Measurements from ENCODE around the gene VIPAS39.

VIPAS39 gene

GRCh38 chr14:77457522-77458248 is at the start of gene VIPAS39, which contains the start of gene AHSA1:
TSS of gene VIPAS39 (minus strand) at chr14:77457601. CDS start at chr14:77454102, 3,499 bp downstream.
TSS of gene AHSA1 (plus strand) at chr14:77458093. CDS start at chr14:77458190, 97 bp downstream.
- Histone ChIP-seq H2AFZ (ENCODE audit: low read length) (peak within 1 kb of the TSS; percentile 99), H3K36me3 (ENCODE audit: insufficient read depth, low read length) (peaks cover 27% of the 10 kb centered on the region; the same call in 1 of the 2 replicates), H4K20me1 (ENCODE audit: insufficient read depth, low read length, poor library complexity, severe bottlenecking) (peaks cover 32% of the 10 kb centered on the region), H3K4me1 (ENCODE audit: insufficient read depth, low read length, poor library complexity, severe bottlenecking) (peaks cover 26% of the 10 kb centered on the region), H3F3A (ENCODE audit: low read depth) (no peaks in the 10 kb centered on the region), H3K27me3 (ENCODE audit: insufficient read depth, low read length, poor library complexity, severe bottlenecking) (no peaks in the 10 kb centered on the region), H3K79me2 (ENCODE audit: insufficient read depth, low read length) (peaks cover 68% of the 10 kb centered on the region), H3K9me2 (replicated peaks; ENCODE audit: low read depth, low read length) (no peaks in the 10 kb centered on the region), H3K4me2 (ENCODE audit: low read depth, low read length, poor library complexity, severe bottlenecking) (peak within 1 kb of the TSS; percentile 97), H3K9ac (ENCODE audit: low read depth, low read length, poor library complexity, severe bottlenecking) (peak within 1 kb of the TSS; percentile 86), H3K4me3 (ENCODE audit: low read length, poor library complexity, severe bottlenecking) (peak within 1 kb of the TSS; percentile 94), H3K9me3 (ENCODE audit: insufficient read depth, low read depth, low read length) (no peaks in the 10 kb centered on the region)
- TF ChIP-seq EZH2phosphoT487 (IDR thresholded peaks at IDR 0.05; ENCODE audit: borderline replicate concordance) (no peak), CTCF (conservative IDR thresholded peaks at IDR 0.05; ENCODE audit: low read length) (no peak)

DNA sequence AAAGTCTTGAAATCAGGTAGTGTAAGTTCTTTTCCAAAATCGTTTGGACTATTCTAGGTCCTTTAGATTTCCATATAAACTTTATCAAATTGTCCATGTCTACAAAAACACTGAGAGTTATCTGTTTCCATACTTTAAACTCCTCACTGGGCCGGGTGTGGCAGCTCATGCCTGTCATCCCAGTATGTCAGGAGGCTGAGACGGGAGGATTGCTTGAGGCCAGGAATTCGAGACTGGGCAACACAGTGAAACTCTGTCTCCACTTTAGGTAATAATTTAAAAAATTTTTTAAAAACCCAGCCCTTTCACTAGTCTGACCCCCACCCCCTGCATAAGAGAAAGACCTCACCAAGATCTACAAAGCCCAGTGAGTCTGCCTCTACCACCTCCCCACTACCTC is 47.6 kb upstream of the VIPAS39 start:
- TF ChIP-seq CTCF (conservative IDR thresholded peaks at IDR 0.05; ENCODE audit: low read length): no peak
- no peak for TF ChIP-seq EZH2phosphoT487 (IDR thresholded peaks at IDR 0.05; ENCODE audit: borderline replicate concordance)
- H3K36me3 ChIP-seq (ENCODE audit: insufficient read depth, low read length): 0 out of 2 replicates have a peak, but pooled peaks cover 2% of the 10 kb centered on the region

GRCh38 chr14:77503138-77503537 is 45.7 kb upstream of the VIPAS39 start:
- H3K4me3 ChIP-seq (ENCODE audit: low read length, poor library complexity, severe bottlenecking): no peak overlapping the region
- no peak overlapping the region for H3K4me2 ChIP-seq (ENCODE audit: low read depth, low read length, poor library complexity, severe bottlenecking)
- H3F3A ChIP-seq (ENCODE audit: low read depth): no peaks in the 10 kb centered on the region
- H3K27me3 ChIP-seq (ENCODE audit: insufficient read depth, low read length, poor library complexity, severe bottlenecking): no peaks in the 10 kb centered on the region
- no peaks in the 10 kb centered on the region for H3K4me1 ChIP-seq (ENCODE audit: insufficient read depth, low read length, poor library complexity, severe bottlenecking)
- no peaks in the 10 kb centered on the region for H3K9me2 ChIP-seq (replicated peaks; ENCODE audit: low read depth, low read length)
- H4K20me1 ChIP-seq (ENCODE audit: insufficient read depth, low read length, poor library complexity, severe bottlenecking): no peaks in the 10 kb centered on the region
- H3K79me2 ChIP-seq (ENCODE audit: insufficient read depth, low read length): no peaks in the 10 kb centered on the region
- no peak overlapping the region for H3K9ac ChIP-seq (ENCODE audit: low read depth, low read length, poor library complexity, severe bottlenecking)
- no peaks in the 10 kb centered on the region for H3K36me3 ChIP-seq (ENCODE audit: insufficient read depth, low read length)
- no peak for TF ChIP-seq EZH2phosphoT487 (IDR thresholded peaks at IDR 0.05; ENCODE audit: borderline replicate concordance)
- no peak overlapping the region for H2AFZ ChIP-seq (ENCODE audit: low read length)
- H3K9me3 ChIP-seq (ENCODE audit: insufficient read depth, low read depth, low read length): no peaks in the 10 kb centered on the region

More for the DNA sequence above, 47.6 kb upstream of the VIPAS39 start:
- no peaks in the 10 kb centered on the region for H4K20me1 ChIP-seq (ENCODE audit: insufficient read depth, low read length, poor library complexity, severe bottlenecking)
- H3K79me2 ChIP-seq (ENCODE audit: insufficient read depth, low read length): no peaks in the 10 kb centered on the region
- H3K4me1 ChIP-seq (ENCODE audit: insufficient read depth, low read length, poor library complexity, severe bottlenecking): no peaks in the 10 kb centered on the region
- no peak overlapping the region for H3K4me3 ChIP-seq (ENCODE audit: low read length, poor library complexity, severe bottlenecking)
- H2AFZ ChIP-seq (ENCODE audit: low read length): no peak overlapping the region
- H3K27me3 ChIP-seq (ENCODE audit: insufficient read depth, low read length, poor library complexity, severe bottlenecking): no peaks in the 10 kb centered on the region
- H3F3A ChIP-seq (ENCODE audit: low read depth): no peaks in the 10 kb centered on the region
- no peak overlapping the region for H3K9ac ChIP-seq (ENCODE audit: low read depth, low read length, poor library complexity, severe bottlenecking)
- no peak overlapping the region for H3K4me2 ChIP-seq (ENCODE audit: low read depth, low read length, poor library complexity, severe bottlenecking)
- no peaks in the 10 kb centered on the region for H3K9me3 ChIP-seq (ENCODE audit: insufficient read depth, low read depth, low read length)
- no peaks in the 10 kb centered on the region for H3K9me2 ChIP-seq (replicated peaks; ENCODE audit: low read depth, low read length)

Data from Loucy (cell line).